Measurements from ENCODE around the gene LMOD1.
A peak's percentile ranks its signal among the peaks of the same experiment; 100 is the strongest.
"Not testable (repeated sequence)": the region's sequence is repeated elsewhere in the genome, so short reads cannot be mapped to it uniquely, and the experiment has no call there.

The LMOD1 gene

GRCh38 chr1:201917362-201918033 lies 28.9 kb downstream of the LMOD1 start:
- no peak for DNase-seq (ENCODE audit: low read depth in 2 of 3, low spot score in 1 of 3)

- no peak for DNase-seq (ENCODE audit: low read depth in 2 of 3, low spot score in 1 of 3)
Measured at GRCh38 chr1:201916649-201917249, 29.6 kb downstream of the LMOD1 start.

DNA sequence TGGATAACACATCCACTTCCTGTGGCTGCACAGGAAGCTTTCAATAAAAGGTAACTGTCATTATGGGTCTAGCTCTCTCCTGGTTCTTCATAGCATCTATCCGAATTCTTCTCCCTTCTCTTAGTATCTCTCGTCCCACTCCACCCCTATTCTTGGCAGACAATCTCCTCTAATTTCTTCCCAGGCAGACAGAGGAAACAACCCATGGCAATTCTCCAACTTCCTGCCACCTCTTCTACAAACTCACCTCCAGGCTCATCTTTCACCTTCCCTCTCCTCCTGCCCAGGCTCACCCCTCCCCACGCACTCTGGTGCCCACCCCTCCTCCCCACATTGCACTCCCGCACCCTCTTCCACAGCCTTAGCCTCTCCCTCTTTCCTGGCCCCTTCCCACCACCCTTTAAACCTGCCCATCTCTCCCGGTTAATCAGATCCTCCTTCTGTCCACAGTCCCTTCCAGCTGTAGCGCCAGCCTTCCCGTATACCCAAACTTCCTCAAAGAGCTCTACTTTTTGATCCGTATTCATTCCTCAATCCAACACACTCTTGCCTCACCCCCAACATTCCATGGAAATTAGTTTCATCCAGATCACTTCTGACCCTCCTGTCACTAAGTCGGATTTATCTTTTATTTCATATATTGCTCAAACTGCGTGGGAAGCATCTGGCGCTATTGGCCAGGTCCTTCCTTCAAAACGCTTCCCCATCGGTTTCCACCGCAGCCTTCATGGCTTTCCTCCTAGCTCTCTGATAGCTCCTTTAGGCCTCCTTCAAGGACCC lies 31.7 kb downstream of the LMOD1 start:
- DNase-seq (ENCODE audit: low read depth in 2 of 3, low spot score in 1 of 3) = no peak

DNA sequence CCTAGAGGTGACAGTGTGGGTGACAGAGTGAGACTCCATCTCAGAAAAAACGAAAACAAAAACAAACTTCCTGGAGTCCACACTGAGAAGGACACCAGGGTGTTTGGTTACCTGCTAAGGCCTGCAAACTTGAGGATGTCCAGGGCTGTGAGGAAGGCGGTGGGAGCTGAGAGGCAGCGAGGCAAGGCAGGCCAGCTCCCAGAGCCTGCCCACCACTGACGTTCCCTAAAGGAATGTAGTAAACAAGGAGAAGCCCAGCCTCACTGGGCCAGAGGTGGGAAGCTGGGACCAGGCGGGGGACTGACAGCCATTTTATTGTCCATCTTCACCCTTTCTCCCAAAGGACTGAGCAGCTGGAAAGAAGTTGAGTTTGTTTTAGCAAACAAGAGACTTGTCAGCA lies 33.5 kb downstream of the LMOD1 start:
- no peak for DNase-seq (ENCODE audit: low read depth in 2 of 3, low spot score in 1 of 3)

DNA sequence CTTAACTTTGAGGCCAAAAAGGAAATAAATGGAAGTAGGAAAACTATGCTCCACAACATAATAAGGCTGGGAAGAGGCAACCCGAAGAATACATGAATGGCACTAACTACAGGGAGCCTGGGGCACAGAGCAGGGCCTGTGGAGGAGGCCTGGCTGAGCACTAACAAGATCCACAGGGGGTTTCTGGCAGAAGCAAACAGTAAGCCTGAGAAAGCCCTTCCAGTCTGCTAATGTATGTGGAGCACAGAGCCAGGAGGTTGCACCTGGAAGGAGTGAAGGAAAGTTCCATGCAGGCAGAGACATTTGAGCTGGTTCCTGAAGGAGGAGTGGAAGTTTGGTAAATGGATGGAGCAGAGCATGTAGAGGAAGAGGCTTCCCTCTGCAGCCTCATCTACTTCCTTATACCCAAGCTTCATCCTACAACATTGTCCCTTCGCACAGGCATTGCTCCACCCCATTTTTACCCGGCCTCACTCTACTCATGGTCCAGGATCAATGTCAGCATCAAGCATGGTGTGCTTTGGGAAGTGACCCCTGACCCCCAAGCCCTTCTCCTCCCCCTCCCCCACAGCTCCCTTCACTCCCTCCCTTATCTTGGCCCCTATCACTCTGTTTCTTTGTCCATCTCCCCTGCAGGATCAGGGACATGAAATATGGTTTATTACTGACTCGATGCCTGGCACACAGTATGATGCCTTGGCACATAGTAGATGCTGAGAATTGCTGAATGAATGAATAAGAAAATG lies 34.3 kb downstream of the LMOD1 start:
- DNase-seq (ENCODE audit: low read depth in 2 of 3, low spot score in 1 of 3) = no peak

- no peak for DNase-seq (ENCODE audit: low read depth in 2 of 3, low spot score in 1 of 3)
Measured at GRCh38 chr1:201907621-201908020, 38.7 kb downstream of the LMOD1 start.

GRCh38 chr1:201906336-201906735 lies 40.0 kb downstream of the LMOD1 start:
- no peak for DNase-seq (ENCODE audit: low read depth in 2 of 3, low spot score in 1 of 3)

- no peak for DNase-seq (ENCODE audit: low read depth in 2 of 3, low spot score in 1 of 3)
Measured at GRCh38 chr1:201905234-201905890, 41.0 kb downstream of the LMOD1 start.

GRCh38 chr1:201904579-201904978 lies 41.8 kb downstream of the LMOD1 start:
- DNase-seq (ENCODE audit: low read depth in 2 of 3, low spot score in 1 of 3) = no peak

DNA sequence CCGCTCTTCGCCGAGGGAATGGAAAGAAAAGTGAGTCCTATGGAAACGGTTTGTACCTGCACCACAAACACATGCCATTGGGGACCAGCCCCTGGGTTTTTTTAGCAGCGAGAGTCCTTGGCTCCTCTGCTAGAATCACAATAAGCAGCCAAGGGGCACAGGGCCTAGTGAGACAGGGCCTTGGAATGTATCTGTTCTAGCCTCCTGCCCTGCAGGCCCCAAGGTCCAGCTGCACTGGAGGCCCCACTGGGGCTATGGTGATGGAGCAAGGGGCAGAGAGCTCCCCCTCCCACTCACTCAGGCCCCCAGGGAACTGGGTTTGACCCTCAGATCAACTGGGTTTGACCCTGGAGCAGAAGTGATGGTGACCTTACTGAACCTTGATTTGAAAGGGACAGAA lies 43.2 kb downstream of the LMOD1 start:
- DNase-seq (ENCODE audit: low read depth in 2 of 3, low spot score in 1 of 3) = no peak

- DNase-seq (ENCODE audit: low read depth in 2 of 3, low spot score in 1 of 3) = no peak
Measured at GRCh38 chr1:201902198-201902597, 44.1 kb downstream of the LMOD1 start.

GRCh38 chr1:201901036-201901435 lies 45.3 kb downstream of the LMOD1 start:
- not testable (repeated sequence) for DNase-seq (ENCODE audit: low read depth in 2 of 3, low spot score in 1 of 3)

DNA sequence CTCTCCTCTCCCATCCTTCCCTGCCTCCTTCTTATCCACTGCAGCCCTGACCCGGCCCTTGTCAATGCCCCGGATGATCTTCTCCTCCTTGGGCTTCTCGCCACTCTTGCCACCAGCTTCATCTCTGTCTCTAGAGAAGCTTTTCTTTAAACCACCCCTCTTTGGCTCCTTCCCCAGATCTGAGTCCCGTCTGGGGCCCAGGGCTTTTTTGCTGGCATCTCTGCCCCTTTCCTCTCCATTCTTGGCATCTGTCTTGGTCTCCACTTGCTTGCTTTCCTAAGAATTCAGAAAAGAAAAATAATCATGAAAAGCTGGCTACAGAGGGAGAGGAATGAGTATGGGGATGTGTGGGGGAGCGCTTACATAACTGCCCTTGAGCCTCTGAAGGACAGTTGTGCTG lies 45.9 kb downstream of the LMOD1 start:
- DNase-seq (ENCODE audit: low read depth in 2 of 3, low spot score in 1 of 3) = no peak

GRCh38 chr1:201899683-201900429 lies 46.5 kb downstream of the LMOD1 start:
- DNase-seq (ENCODE audit: low read depth in 2 of 3, low spot score in 1 of 3) = no peak

DNA sequence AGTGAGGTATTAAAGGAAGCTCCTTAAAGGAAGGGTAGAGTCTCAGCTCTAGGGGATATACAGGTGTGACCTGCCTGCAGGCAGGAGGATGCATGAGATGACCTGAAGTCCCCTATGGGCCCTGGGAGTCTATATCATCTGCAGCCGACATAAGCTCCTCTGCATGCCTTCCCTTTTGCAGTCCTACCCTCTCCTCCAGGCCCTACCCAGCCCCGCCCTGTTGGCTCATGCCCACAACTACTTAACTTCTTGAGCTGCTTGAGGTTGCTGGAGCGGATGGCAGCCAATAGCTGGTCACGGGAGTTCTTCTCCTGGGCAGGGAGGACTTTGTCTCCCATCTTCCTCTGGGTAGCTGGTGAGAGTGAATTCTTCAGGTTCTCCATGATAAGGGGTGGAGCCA lies 47.4 kb downstream of the LMOD1 start:
- no peak for DNase-seq (ENCODE audit: low read depth in 2 of 3, low spot score in 1 of 3)

- DNase-seq (ENCODE audit: low read depth in 2 of 3, low spot score in 1 of 3) = no peak
Measured at GRCh38 chr1:201898240-201898894, 48.0 kb downstream of the LMOD1 start.

DNA sequence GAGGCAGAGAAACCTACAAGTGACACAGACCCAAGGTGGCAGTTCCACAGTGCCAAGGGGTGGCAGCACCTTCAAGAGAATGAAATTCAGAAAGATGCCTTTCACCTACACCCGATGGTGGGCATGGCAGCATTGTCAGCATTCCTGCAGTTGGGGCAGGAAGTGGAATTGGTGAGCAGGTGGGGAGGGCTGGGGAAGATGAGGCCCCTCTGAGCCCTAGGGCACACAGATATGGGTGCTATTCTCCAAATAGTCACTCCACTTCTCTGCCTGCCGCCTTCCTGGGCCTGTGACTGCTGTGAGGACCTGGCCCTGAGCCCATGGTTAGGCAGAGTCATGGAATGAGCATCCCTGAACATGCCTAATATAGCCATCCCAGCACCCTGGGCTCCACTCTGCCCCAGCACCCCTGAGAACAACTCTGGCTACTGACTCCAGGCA lies 49.4 kb downstream of the LMOD1 start:
- no peak for DNase-seq (ENCODE audit: low read depth in 2 of 3, low spot score in 1 of 3)

DNA sequence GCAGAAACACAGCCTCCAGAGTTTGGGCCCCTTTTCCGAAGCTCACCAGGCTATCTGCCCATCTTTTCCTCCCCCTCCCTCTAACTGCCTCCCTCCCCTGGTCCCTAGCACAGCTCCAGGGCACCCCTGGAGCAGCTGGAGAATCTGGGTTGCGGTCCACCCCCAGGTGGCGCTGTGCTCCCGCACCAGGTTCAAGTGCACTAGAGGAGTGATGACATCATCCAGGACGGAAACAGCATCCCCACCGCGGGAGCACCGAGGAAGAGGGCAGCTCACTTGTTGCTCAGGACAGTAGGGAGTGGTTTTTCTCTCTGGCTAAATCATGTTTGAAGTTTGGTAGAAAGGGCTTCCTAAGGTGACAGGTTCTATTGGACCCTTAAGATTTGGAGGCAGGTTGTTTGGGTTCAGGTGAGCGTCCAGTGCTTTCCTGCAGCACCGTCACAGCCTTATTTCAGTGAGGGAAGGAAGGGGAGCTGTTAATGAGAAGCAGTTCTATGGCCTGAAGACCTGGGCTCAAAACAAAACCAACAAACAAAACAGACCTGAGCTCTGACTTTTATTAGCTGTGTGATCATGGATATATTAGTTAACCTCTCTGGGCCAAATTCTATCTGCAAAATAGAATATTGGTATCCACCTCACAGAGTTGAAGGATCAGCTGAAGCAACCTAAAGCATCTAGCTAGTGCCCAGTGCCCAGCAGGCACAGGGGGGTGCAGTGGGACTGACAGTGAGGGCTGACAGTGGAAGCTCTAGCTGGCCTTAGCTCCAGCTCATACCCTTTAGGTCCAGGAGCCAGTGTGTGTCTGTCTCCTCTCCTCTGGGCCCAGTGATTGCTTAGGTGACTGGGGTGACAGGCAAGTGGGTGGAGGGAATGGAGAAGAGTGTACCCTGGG lies 50.2 kb downstream of the LMOD1 start:
- peak; percentile 80 to 83 (median 80) for DNase-seq (ENCODE audit: low read depth in 2 of 3, low spot score in 1 of 3)
